K562 (cell line): ENCODE data around the gene LMAN2L. TPM values are rescaled to one million over a fixed set of nuclear protein-coding genes. Genes with fewer than 3 reads are reported as not detected.
A peak's percentile ranks its signal among the peaks of the same experiment; 100 is the strongest.

ENCODE experiments used
- ATAC-seq: fragments of 200-7000 bp; cut with Tn5 transposase; 3 replicates; pipeline ENCODE4 v1.9.1; 2020; ENCODE audit warnings: moderate library complexity
- BruUV-seq: library from RNA; stranded (reverse); fragments of 400-500 nt; replicated peaks from 2 replicates; lab custom pipeline; 2021; lab: Mats Ljungman, UMichigan
- CTCF ChIA-PET: fragments of 300-600 bp; formaldehyde crosslinking; extraction: SDS; loops from one replicate; lab custom pipeline; 2021; ENCODE audit warnings: low intra/inter-chr PET ratio; lab: Yijun Ruan, JAX
- POLR2A ChIA-PET: fragments of 300-600, 350-650 bp; sonication (Branson Sonifier 250); formaldehyde crosslinking; extraction: SDS; loops from one replicate; lab custom pipeline; 2021; ENCODE audit warnings: antibody characterized with exemption, inconsistent platforms; lab: Yijun Ruan, JAX
- DNase-seq, 4 experiments: peaks; one replicate each; pipeline versions ENCODE4 v3.0.0 to v3.0.0-alpha.2; 2011 to 2018; ENCODE audit warnings: low spot score in 3 of 4, mixed read lengths in 3 of 4; ENCODE audit errors: extremely low read depth in 1 of 4
- FAIRE-seq: peaks from 2 replicates; lab custom pipeline; 2011; peaks lifted over from hg19 to GRCh38; lab: Jason Lieb, UNC
- H2AFZ ChIP-seq: 2 replicates; pipeline ENCODE4 v1.6.0; 2011; ENCODE audit warnings: low read depth, low read length, control low read depth, inconsistent platforms
- H3K27ac ChIP-seq: fragments of 200-600 bp; 3 replicates; pipeline ENCODE4 v1.8.0; 2011; ENCODE audit warnings: low read depth, mild to moderate bottlenecking, control low read depth, inconsistent platforms, low read length, moderate library complexity, mixed read lengths; ENCODE audit errors: extremely low read depth
- H3K27me3 ChIP-seq, 2 experiments: fragments of 300-600 bp in 1 of 2; 2 replicates in 1 of 2; 3 replicates in 1 of 2; pipeline versions ENCODE4 v1.6.0 to v1.8.0; 2011; ENCODE audit warnings: inconsistent platforms in 2 of 2, low read length in 2 of 2, mild to moderate bottlenecking in 1 of 2, mixed read lengths in 1 of 2, moderate library complexity in 1 of 2; ENCODE audit not compliant: control insufficient read depth in 2 of 2, insufficient read depth in 2 of 2
- H3K36me3 ChIP-seq: fragments of 300-600 bp; 3 replicates; pipeline ENCODE4 v1.8.0; 2011; ENCODE audit warnings: mild to moderate bottlenecking, low read length, inconsistent platforms; ENCODE audit not compliant: control insufficient read depth, insufficient read depth
- H3K4me1 ChIP-seq, 2 experiments: fragments of 200-600 bp in 1 of 2; replicated peaks in 1 of 2; 2 replicates in 1 of 2; 3 replicates in 1 of 2; pipeline versions ENCODE4 v1.5.1 to v1.8.0; 2011; ENCODE audit warnings: inconsistent platforms in 2 of 2, low read length in 2 of 2, mild to moderate bottlenecking in 1 of 2, mixed read lengths in 1 of 2, moderate library complexity in 1 of 2; ENCODE audit not compliant: control insufficient read depth in 2 of 2, insufficient read depth in 2 of 2
- H3K4me2 ChIP-seq: 2 replicates; pipeline ENCODE4 v1.6.1; 2011; ENCODE audit warnings: low read length, control low read depth, inconsistent platforms, mixed read lengths; ENCODE audit not compliant: insufficient read depth
- H3K4me3 ChIP-seq: fragments of 200-600 bp; sonication (generic), shearing (Covaris generic); 2 replicates; pipeline ENCODE4 v1.5.1; 2016; ENCODE audit warnings: control low read depth, inconsistent platforms
- H3K79me2 ChIP-seq: fragments of 200-600 bp; 3 replicates; pipeline ENCODE4 v1.8.0; 2011; ENCODE audit warnings: low read length, inconsistent platforms; ENCODE audit not compliant: control insufficient read depth, insufficient read depth
- H3K9ac ChIP-seq, 2 experiments: 2 replicates each; pipeline versions ENCODE4 v1.6.0 to v1.6.1; 2011; ENCODE audit warnings: low read depth in 2 of 2, low read length in 2 of 2, control low read depth in 1 of 2, inconsistent platforms in 1 of 2, mild to moderate bottlenecking in 1 of 2, mixed read lengths in 1 of 2; ENCODE audit not compliant: insufficient read depth in 1 of 2
- H3K9me1 ChIP-seq: one replicate; pipeline ENCODE4 v1.6.0; 2011; ENCODE audit warnings: inconsistent platforms, mild to moderate bottlenecking, low read length, moderate library complexity; ENCODE audit not compliant: control insufficient read depth, insufficient read depth
- H3K9me3 ChIP-seq: replicated peaks from 2 replicates; pipeline ENCODE4 v1.5.1; 2011; ENCODE audit warnings: low read depth, low read length, inconsistent platforms; ENCODE audit not compliant: control insufficient read depth, insufficient read depth
- H4K20me1 ChIP-seq: replicated peaks from 2 replicates; pipeline ENCODE4 v1.6.1; 2011; ENCODE audit warnings: low read length, inconsistent platforms, mixed read lengths; ENCODE audit not compliant: control insufficient read depth, insufficient read depth
- CGGBP1 ChIP-seq: fragments of 250-450 bp; sonication (Bioruptor Pico); IDR thresholded peaks from 2 replicates; pipeline ENCODE4 v1.9.0; 2021; ENCODE audit warnings: mild to moderate bottlenecking
- DACH1 ChIP-seq: fragments of 450-650 bp; IDR thresholded peaks from 2 replicates; pipeline ENCODE4 v1.6.1; 2018; ENCODE audit not compliant: partially characterized antibody
- MAX ChIP-seq: sonication (generic); formaldehyde crosslinking; IDR thresholded peaks from 2 replicates; pipeline ENCODE4 v1.9.0; 2022; ENCODE audit warnings: mild to moderate bottlenecking, missing genetic modification reagents
- PML ChIP-seq: IDR thresholded peaks from 2 replicates; pipeline ENCODE4 v1.6.1; 2012; ENCODE audit warnings: low read length, inconsistent platforms
- PTRF ChIP-seq: fragments of 450-650 bp; IDR thresholded peaks from 2 replicates; pipeline ENCODE4 v1.6.1; 2016; ENCODE audit warnings: mild to moderate bottlenecking, missing genetic modification characterization, missing compliant biosample characterization
- SPI1 ChIP-seq: IDR thresholded peaks from 2 replicates; pipeline ENCODE4 v1.6.1; 2011; ENCODE audit warnings: low read depth, low read length, control low read depth, borderline replicate concordance
- ZNF592 ChIP-seq: fragments of 450-650 bp; IDR thresholded peaks from 2 replicates; pipeline ENCODE4 v1.6.1; 2017; ENCODE audit warnings: antibody characterized with exemption, mild to moderate bottlenecking
- WGBS: fragments of 100-300 bp; shearing (Covaris generic); methylation state at CpG from one replicate; pipeline ENCODE4 v1.1.6; 2016; ENCODE audit warnings: low coverage, mixed read lengths; ENCODE audit not compliant: insufficient coverage; ENCODE audit errors: missing lambda C conversion rate; 5-methylcytosine and 5-hydroxymethylcytosine counted together
- in situ Hi-C: fragments of 300-500 bp; cut with MboI; formaldehyde crosslinking; loops from 4 replicates; pipeline ENCODE4 v1.15.0; 2018; ENCODE audit warnings: inconsistent platforms, mixed read lengths
- intact Hi-C: fragments of 100-400 bp; cut with micrococcal nuclease; formaldehyde crosslinking; loops from 2 replicates; pipeline ENCODE4 v1.14.2; 2022
- polyA plus RNA-seq, 8 experiments: library from polyadenylated mRNA; depleted of rRNA in 4 of 8; stranded (reverse) in 5 of 8; unstranded in 3 of 8; fragments of >200 nt; fragmentation: Nextera tagmentation in 2 of 8; fragmentation: Illumina TruSeq in 1 of 8; extraction: Ambion mirVana in 2 of 8; extraction: Trizol in 1 of 8; gene quantifications; 2 replicates each; pipeline versions ENCODE4 v1.2.1 to v1.2.3, GENCODE V29; 2011 to 2014; ENCODE audit warnings: inconsistent platforms in 1 of 8, missing spikeins in 1 of 8
- total RNA-seq, 7 experiments: library from RNA; depleted of rRNA in 6 of 7; stranded (reverse); fragments of >200 nt in 6 of 7; fragmentation: Illumina TruSeq in 2 of 7; extraction: Trizol in 2 of 7; gene quantifications; 2 replicates each; pipeline versions ENCODE4 v1.2.1 to v1.2.3, GENCODE V29; 2011 to 2021; ENCODE audit warnings: low replicate concordance in 1 of 7

The LMAN2L gene
- total and polyA plus RNA-seq, 9 of the 15 experiments (the other 6 are each of a cell fraction or from before 2014, with no cell fraction given), result 7.2 to 37.7 (median 12.5) TPM

- 46% methylated on average over 8 of the region's 8 CpGs for WGBS
- CTCF ChIA-PET, result no interaction called here
- H3K79me2 ChIP-seq, result peaks cover 13% of the 10 kb centered on the region
Observed at GRCh38 chr2:96768083-96768561, 28.3 kb upstream of the LMAN2L start.

More at GRCh38 chr2:96768083-96768561, 28.3 kb upstream of the LMAN2L start:
- in situ Hi-C loops, result no loop called here
- Histone ChIP-seq H4K20me1 (no peaks in the 10 kb centered on the region), H3K4me1 (peaks cover 11 to 36% of the 10 kb centered on the region in 2 experiments), H3K27me3 (no peaks in the 10 kb centered on the region), H3K27ac (no peak overlapping the region), H3K9ac (peak overlapping the region in 1 of 2 experiments; percentile 55; a peak in 1 of 4 replicates), H2AFZ (no peak overlapping the region), H3K36me3 (no peaks in the 10 kb centered on the region), H3K4me2 (no peak overlapping the region), H3K9me3 (no peaks in the 10 kb centered on the region), H3K4me3 (no peak overlapping the region), H3K9me1 (peaks cover 7% of the 10 kb centered on the region)
- intact Hi-C loops, result no loop called here
- ATAC-seq (no peak), DNase-seq (no peak), FAIRE-seq (peak; percentile 70)
- TF ChIP-seq PTRF (tag), result no peak
- TF ChIP-seq PML, result no peak
- no peak for TF ChIP-seq CGGBP1
- TF ChIP-seq ZNF592, result no peak
- TF ChIP-seq SPI1, result no peak
- no peak for TF ChIP-seq DACH1
- TF ChIP-seq MAX (CRISPR knock-in tag), result no peak
- BruUV-seq, result no TSS peak
- POLR2A ChIA-PET, result interaction anchor here (0.6 to 2.3 kb wide), 8 partner anchors 9 to 212 kb away, joined by 3 to 7 read pairs (median 6); no protein-coding TSS in a partner anchor
